OCI-M1 (cell line): ENCODE results near the gene TRIM66.

Experiments
- DNase-seq: peaks from one replicate; lab custom pipeline; 2025; lab: John Stamatoyannopoulos, UW

The TRIM66 gene

GRCh38 chr11:8654503-8654902 lies 28.0 kb downstream of the TRIM66 start:
- DNase-seq, result no peak

- no peak for DNase-seq
Observed at GRCh38 chr11:8652140-8652539, 30.3 kb downstream of the TRIM66 start.

DNA sequence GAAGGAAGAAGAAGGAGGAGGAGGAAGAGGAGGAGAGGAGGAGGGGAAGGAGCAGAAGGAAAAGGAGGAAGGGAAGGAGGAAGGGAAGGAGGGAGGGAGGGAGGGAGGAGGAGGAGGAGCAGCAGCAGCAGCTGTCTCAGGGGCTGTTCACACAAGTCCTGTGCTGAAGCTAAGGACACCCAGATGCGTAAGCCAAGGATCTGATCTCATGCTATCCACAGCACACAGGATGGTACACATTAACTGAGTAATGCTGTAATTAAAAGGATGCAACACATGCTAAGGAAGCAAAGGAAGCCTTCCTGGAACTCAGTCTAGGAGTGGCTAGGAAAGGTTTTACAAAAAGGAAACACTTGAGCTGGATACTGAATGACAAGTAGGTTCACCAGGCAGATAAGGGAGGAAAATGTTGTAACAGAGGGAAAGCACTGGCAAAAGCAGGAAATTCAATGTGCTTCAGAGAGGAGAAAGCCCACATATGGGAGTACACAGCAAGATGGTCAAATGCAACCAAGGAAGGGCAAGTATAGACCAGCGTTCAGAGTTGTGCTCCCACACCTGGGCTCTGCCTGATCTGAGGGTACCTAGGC lies 32.0 kb downstream of the TRIM66 start:
- no peak for DNase-seq

GRCh38 chr11:8649361-8649760 lies 33.1 kb downstream of the TRIM66 start:
- DNase-seq, result no peak

GRCh38 chr11:8646873-8647272 lies 35.6 kb downstream of the TRIM66 start:
- no peak for DNase-seq

- DNase-seq, result no peak
Observed at GRCh38 chr11:8642196-8642841, 40.1 kb downstream of the TRIM66 start.

DNA sequence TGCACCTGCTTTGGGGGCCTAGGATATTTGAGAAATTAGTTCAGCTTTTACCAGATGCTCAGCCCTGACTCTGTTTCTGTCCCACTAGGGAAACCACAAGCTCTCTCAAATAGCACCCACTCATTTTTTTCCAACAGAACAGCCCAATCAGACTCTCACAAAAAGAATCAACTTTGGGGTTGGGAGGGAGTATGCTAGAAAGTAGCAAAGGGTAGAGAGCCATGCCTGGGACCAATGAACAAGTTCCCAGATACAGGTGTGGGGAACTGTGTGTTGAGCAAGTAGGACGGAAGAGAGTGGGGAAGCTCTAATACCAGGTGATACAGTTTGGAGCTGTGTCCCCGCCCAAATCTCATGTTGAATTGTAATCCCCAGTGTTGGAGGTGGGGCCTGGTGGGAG lies 41.1 kb downstream of the TRIM66 start:
- no peak for DNase-seq

GRCh38 chr11:8640267-8640906 lies 42.1 kb downstream of the TRIM66 start:
- DNase-seq, result no peak

GRCh38 chr11:8639655-8640054 lies 42.8 kb downstream of the TRIM66 start:
- DNase-seq, result no peak

- no peak for DNase-seq
Observed at GRCh38 chr11:8638300-8638699, 44.2 kb downstream of the TRIM66 start.

DNA sequence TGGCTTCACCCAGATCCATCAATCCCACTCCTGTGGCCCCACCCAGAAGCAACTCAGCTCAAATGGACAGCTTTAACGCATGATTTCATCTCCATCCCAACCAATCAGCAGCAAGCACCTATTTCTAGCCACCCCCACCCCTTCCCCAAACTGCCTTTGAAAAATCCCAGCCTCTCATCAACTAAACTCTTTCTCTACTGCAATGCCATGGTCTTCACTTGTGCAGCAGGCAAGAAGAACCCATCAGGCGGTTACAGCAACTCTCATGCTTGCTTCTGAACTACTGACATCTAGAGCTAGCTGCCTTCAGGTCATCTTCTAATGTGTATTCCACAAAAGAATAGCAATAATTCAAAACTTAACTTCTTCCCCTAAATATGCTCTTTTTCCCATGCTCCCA lies 46.3 kb downstream of the TRIM66 start:
- no peak for DNase-seq

DNA sequence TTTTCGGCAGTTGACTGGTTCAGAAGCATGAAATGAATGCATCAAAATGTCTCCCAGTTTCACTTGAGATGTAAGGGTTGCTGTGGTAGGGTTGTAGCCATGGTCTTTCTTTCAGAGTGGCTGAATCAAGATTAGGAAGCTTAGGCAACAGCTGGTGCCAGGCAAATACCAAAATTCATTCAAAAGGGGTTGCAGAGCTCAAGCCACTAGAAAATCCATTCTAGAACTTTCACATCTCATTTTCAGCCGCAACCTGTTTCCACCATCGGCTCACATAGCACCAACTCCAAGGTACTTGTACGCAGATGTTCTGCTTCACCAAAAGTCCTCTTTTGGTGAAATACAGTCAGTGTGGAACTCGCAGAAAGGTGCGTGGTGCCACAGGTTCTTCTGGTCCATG lies 48.0 kb downstream of the TRIM66 start:
- DNase-seq, result no peak

DNA sequence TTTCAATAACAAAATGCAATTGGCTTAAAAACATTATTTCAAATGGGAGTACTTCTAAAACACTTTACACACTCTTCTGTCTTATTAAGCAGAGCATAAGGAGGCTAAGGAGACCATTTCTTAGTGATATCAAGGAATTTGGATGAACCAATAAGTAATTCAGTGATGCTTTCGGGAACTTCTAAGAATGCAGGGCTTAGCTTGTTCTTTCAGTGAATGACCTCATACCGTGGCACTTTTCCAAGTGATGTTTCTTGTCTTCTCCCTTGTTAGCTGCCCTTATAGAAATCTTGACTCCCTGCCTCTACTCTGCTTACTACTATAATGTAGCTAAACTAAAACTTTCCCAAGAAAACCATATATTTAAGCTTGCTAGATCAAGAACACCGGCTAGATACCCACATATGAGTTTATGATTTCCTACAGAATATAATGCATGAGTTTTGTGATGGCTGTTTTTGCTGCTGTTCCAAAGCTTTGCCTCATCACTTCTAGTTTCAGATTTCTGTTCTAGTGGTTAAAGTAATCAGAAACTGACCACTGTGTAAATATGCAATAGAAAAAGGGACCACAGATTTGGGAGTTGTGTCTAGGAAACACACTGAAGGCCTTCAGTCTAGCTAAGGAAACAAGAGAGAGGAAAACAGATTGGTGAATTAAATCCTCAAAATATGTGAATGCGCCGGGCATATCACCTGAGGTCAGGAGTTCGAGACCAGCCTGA lies 50.9 kb downstream of the TRIM66 start:
- no peak for DNase-seq

GRCh38 chr11:8624698-8625097 lies 57.8 kb downstream of the TRIM66 start:
- no peak for DNase-seq

DNA sequence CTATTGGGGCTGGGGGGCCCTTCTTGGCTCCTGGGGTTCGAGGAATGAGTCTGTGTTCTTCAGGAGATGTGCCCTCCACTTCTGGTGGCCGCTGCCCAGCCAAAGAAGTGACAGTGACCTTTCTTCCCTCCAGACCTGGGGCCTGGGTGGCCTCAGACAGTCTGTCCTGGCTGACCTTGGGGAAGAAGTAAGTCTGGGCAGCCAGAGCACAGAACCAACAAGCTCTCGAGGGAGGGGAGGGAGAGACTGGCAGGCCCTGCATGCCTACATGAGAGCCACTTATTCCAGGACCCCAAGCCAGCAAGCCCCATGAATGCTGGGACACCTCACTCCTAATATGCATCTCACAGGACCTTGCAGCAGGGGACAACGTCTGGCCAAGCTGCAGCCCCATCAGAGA lies 61.3 kb downstream of the TRIM66 start:
- no peak for DNase-seq

- no peak for DNase-seq
Observed at GRCh38 chr11:8617063-8617462, 65.4 kb downstream of the TRIM66 start.

DNA sequence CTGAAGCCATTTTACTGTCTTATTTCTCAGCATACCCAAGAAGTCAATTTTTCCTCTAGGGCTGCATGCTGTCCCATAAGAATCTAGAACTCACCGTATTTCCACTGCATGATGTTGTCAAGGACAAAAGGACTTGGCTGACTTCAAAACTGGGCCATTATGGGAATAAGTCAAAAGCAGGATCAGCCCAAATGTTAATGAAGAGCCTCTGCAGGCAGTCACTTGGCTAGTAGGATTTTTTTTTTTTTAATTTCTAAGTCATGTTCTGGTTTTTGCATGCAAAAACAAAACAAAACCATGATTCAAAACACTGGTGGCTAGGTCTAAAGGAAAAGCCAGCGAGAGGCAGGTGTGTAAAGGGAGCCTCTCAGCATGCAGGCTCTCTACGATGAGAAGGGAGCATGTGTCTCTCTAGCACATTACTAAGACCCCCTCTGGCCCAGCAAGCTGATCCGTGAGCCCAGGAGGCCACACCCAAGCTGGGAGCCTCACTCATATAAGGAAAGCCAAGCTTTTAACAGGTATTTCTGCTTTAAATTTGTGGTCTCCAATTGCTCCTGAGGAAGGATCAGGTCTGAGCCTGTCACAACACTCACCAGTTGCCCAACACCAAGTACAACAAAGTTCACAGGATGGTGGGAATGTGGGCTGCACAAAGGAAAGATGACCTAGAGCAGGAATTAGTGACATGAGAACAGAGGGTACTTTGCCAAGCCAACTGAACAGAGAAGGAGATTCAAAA lies 67.0 kb downstream of the TRIM66 start:
- no peak for DNase-seq

GRCh38 chr11:8614497-8614896 lies 68.0 kb downstream of the TRIM66 start:
- no peak for DNase-seq

DNA sequence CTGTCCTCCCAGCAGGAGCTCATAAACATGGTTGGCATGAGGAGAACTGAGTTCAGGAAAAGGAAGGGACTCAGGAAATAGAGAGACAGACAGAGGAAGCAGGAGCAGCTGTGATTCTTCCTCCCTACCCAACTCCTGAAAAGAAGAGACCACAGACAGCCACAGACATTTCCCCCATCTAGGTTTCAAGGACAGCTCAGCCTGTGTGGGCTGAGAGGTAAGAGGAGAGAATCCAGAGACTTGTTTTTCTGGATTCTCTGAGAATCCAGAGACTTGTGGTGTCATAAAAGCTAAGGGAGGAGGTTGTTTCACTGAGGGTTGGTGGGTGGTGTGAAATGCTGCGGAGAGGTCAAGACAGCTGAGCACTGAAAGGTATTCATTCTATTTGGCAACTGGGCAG lies 69.4 kb downstream of the TRIM66 start:
- no peak for DNase-seq

DNA sequence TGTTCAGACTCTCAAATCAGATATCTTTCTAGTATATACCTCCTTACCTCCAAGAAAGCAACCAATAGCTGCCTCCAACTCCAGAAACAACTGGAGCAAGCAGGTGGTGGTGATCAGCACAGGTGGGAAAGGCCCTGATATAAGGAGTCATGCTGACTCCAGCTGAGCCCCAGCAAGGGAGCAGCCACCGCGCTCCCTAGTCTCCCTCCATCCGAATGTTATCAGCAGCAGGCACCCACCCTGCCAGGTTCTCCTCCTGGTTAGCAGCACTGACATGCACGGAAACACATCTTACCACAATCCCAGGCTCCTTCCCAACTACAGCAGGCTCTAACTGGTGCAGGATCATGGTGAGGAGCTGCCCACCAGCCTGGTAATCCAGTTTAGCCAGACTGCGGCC lies 69.9 kb downstream of the TRIM66 start:
- no peak for DNase-seq

GRCh38 chr11:8610532-8611116 lies 71.8 kb downstream of the TRIM66 start:
- DNase-seq, result no peak

DNA sequence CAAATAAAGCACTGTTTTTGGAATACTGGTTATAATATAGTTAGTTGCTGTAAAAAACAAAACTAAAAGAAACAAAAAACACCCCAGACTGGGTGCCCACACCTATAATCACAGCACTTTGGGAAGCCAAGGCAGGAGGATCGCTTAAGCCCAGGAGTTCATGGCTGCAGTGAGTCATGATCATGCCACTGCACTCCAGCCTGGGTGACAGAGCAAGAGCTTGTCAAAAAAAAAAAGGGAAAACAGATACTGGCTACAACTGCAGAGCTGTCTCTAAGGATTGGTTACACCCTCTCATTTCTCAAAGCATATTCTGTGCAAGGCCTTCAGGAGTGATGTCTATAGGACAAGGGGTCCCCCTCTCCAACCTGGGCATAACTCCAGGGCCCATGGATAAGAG lies 73.8 kb downstream of the TRIM66 start:
- no peak for DNase-seq
